Ammon's horn (tissue), 1 donor: ENCODE data around the gene C15orf39.

Source experiments
- DNase-seq: peaks from one replicate; pipeline ENCODE4 v3.0.0-alpha.2; 2016; ENCODE audit warnings: low spot score

The C15orf39 gene

GRCh38 chr15:75172284-75172820 is 29.3 kb upstream of the C15orf39 start:
- DNase-seq, result no peak

- no peak for DNase-seq
These were observed 27.6 kb upstream of the C15orf39 start for GRCh38 chr15:75174102-75174501.

GRCh38 chr15:75174729-75175128 is 27.0 kb upstream of the C15orf39 start:
- no peak for DNase-seq

- no peak for DNase-seq
These were observed 25.3 kb upstream of the C15orf39 start for GRCh38 chr15:75176396-75176761.

GRCh38 chr15:75177360-75178071 is 24.2 kb upstream of the C15orf39 start:
- DNase-seq, result peak; percentile 10

GRCh38 chr15:75178171-75178937 is 23.3 kb upstream of the C15orf39 start:
- no peak for DNase-seq

- DNase-seq, result no peak
These were observed 22.5 kb upstream of the C15orf39 start for GRCh38 chr15:75178938-75179745.

GRCh38 chr15:75179746-75180140 is 21.9 kb upstream of the C15orf39 start:
- no peak for DNase-seq

- DNase-seq, result no peak
These were observed 19.9 kb upstream of the C15orf39 start for GRCh38 chr15:75181780-75182179.

GRCh38 chr15:75182187-75183131 is 19.2 kb upstream of the C15orf39 start:
- no peak for DNase-seq

- no peak for DNase-seq
These were observed 16.2 kb upstream of the C15orf39 start for GRCh38 chr15:75185271-75186029.

- no peak for DNase-seq
These were observed 15.6 kb upstream of the C15orf39 start for GRCh38 chr15:75186044-75186443.

- DNase-seq, result no peak
These were observed 13.2 kb upstream of the C15orf39 start for GRCh38 chr15:75188499-75188898.

GRCh38 chr15:75191235-75191634 is 10.4 kb upstream of the C15orf39 start:
- DNase-seq, result no peak

GRCh38 chr15:75192307-75192706 is 9.4 kb upstream of the C15orf39 start:
- DNase-seq, result no peak

- no peak for DNase-seq
These were observed 8.4 kb upstream of the C15orf39 start for GRCh38 chr15:75193272-75193671.

GRCh38 chr15:75193976-75194375 is 7.7 kb upstream of the C15orf39 start:
- no peak for DNase-seq

- DNase-seq, result no peak
These were observed 7.3 kb upstream of the C15orf39 start for GRCh38 chr15:75194397-75194796.

- peak; percentile 79 for DNase-seq
These were observed 6.4 kb upstream of the C15orf39 start for GRCh38 chr15:75195122-75195765.

- DNase-seq, result no peak
These were observed 5.9 kb upstream of the C15orf39 start for GRCh38 chr15:75195766-75196241.
